ENCODE data around the gene C11orf42. TPM values are rescaled to one million over a fixed set of nuclear protein-coding genes. Genes with fewer than 3 reads are reported as not detected.

The C11orf42 gene
- total RNA-seq, 1 experiment from 2014 or later = not detected

DNA sequence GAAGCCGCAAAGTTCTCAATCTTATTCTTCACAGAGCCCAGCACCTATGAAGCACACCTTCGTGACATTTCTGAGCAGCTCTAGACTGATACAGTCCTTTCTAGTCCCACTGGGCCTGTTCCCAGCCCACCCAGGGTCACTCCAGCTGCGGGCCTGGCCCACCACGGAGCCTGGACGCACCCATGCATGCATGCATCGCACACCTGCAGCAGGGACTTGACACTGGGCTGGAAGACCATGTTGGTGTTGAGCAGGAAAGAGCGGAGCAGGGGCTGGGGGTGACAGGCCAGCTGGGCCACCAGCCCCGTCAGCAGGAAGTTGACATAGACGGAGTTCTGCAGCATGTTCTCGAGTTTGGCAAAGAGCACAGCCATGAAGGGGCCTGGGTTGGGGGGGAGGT lies 9.2 kb downstream of the C11orf42 start:
- no peak overlapping the region for H3K9ac ChIP-seq (ENCODE audit: extremely low read depth, insufficient read length, low read length)
- DNase-seq = no peak
- H3K9me3 ChIP-seq (ENCODE audit: control insufficient read depth, low read depth, low read length) = no peaks in the 10 kb centered on the region
- H3K79me2 ChIP-seq (ENCODE audit: insufficient read depth, low read length) = no peaks in the 10 kb centered on the region
- TF ChIP-seq, protein P1, sequence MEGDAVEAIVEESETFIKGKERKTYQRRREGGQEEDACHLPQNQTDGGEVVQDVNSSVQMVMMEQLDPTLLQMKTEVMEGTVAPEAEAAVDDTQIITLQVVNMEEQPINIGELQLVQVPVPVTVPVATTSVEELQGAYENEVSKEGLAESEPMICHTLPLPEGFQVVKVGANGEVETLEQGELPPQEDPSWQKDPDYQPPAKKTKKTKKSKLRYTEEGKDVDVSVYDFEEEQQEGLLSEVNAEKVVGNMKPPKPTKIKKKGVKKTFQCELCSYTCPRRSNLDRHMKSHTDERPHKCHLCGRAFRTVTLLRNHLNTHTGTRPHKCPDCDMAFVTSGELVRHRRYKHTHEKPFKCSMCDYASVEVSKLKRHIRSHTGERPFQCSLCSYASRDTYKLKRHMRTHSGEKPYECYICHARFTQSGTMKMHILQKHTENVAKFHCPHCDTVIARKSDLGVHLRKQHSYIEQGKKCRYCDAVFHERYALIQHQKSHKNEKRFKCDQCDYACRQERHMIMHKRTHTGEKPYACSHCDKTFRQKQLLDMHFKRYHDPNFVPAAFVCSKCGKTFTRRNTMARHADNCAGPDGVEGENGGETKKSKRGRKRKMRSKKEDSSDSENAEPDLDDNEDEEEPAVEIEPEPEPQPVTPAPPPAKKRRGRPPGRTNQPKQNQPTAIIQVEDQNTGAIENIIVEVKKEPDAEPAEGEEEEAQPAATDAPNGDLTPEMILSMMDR (conservative IDR thresholded peaks at IDR 0.05) = no peak
- no peak overlapping the region for H3K18ac ChIP-seq (ENCODE audit: insufficient read length, low read depth, low read length)
- no peaks in the 10 kb centered on the region for H3K4me1 ChIP-seq (ENCODE audit: insufficient read depth, low read length)
- H3K23ac ChIP-seq (ENCODE audit: insufficient read length, low read depth, low read length) = no peak overlapping the region
- H3K27ac ChIP-seq (ENCODE audit: insufficient read length, low read depth, low read length) = no peak overlapping the region
- no peak overlapping the region for H3K56ac ChIP-seq (ENCODE audit: insufficient read length, low read depth, low read length)
- no peak overlapping the region; a peak in 1 of 7 replicates for H3K27ac Mint-ChIP-seq
- H3K4me2 ChIP-seq (ENCODE audit: insufficient read depth, insufficient read length, low read length) = no peak overlapping the region
- peaks cover 11 to 49% (median 30%) of the 10 kb centered on the region in 3 experiments; a peak in 6 of 7 replicates for H3K36me3 Mint-ChIP-seq (ENCODE audit: insufficient read depth in 1 of 3, low read depth in 3 of 3)
- no peaks in the 10 kb centered on the region for H3K9me3 Mint-ChIP-seq
- no peak overlapping the region for H3K4me3 Mint-ChIP-seq
- no peak overlapping the region for H2AK5ac ChIP-seq (ENCODE audit: insufficient read length, low read length)
- H2BK20ac ChIP-seq (ENCODE audit: low read depth, low read length, poor library complexity, severe bottlenecking) = no peak overlapping the region
- WGBS (ENCODE audit: extremely low coverage, insufficient read length, low lambda C conversion rate) = no CpG with 5 or more reads among the region's 10 CpGs
- H2BK120ac ChIP-seq (ENCODE audit: low read depth, low read length, poor library complexity, severe bottlenecking) = no peak overlapping the region
- H3K27me3 ChIP-seq (ENCODE audit: insufficient read depth, low read length) = no peaks in the 10 kb centered on the region
- H3K79me1 ChIP-seq (ENCODE audit: insufficient read depth, low read depth, low read length, poor library complexity, severe bottlenecking) = no peaks in the 10 kb centered on the region
- H3K4ac ChIP-seq (ENCODE audit: low read depth, low read length) = no peak overlapping the region
- no peak overlapping the region for H4K91ac ChIP-seq (ENCODE audit: insufficient read length, low read depth, low read length)
- H3K14ac ChIP-seq (ENCODE audit: insufficient read depth, low read length) = no peak overlapping the region
- no peaks in the 10 kb centered on the region for H3K23me2 ChIP-seq (ENCODE audit: insufficient read length, low read depth, low read length, poor library complexity, severe bottlenecking)
- H4K5ac ChIP-seq (ENCODE audit: insufficient read length, low read depth, low read length) = no peak overlapping the region
- H4K20me1 ChIP-seq (ENCODE audit: control insufficient read depth, insufficient read depth, insufficient read length) = no peaks in the 10 kb centered on the region
- H4K8ac ChIP-seq (replicated peaks; ENCODE audit: insufficient read length, low read depth, low read length) = no peak overlapping the region
- no peak overlapping the region for H2AFZ ChIP-seq (ENCODE audit: low read length)
- no peak overlapping the region for H2BK5ac ChIP-seq (ENCODE audit: insufficient read length, low read length)
- no peaks in the 10 kb centered on the region for H3K27me3 Mint-ChIP-seq (ENCODE audit: low read depth)
- no peaks in the 10 kb centered on the region for H3K4me1 Mint-ChIP-seq
- no peak overlapping the region for H3T11ph ChIP-seq (ENCODE audit: low read length)
- H2BK15ac ChIP-seq (ENCODE audit: low read depth, low read length) = no peak overlapping the region
- no peak overlapping the region for H2BK12ac ChIP-seq (ENCODE audit: insufficient read length, low read depth, low read length)
